Measurements from ENCODE around the gene PIGR.

- TF ChIP-seq ZNF253 (CRISPR knock-in tag; conservative IDR thresholded peaks at IDR 0.05) (no peak), SRSF7 (optimal IDR thresholded peaks at IDR 0.05; ENCODE audit: low read depth, low read length) (no peak), CCNT2 (IDR thresholded peaks at IDR 0.05; ENCODE audit: borderline replicate concordance, extremely low read depth, insufficient read length, low read depth, low read length) (no peak), CEBPZ (IDR thresholded peaks at IDR 0.05; ENCODE audit: borderline replicate concordance, low read depth, low read length) (no peak), ARNT (IDR thresholded peaks at IDR 0.05) (no peak), CBX3 (IDR thresholded peaks at IDR 0.05; ENCODE audit: borderline replicate concordance in 1 of 2, low read length in 2 of 2) (no peak)
Measured at GRCh38 chr1:206972728-206973127, 26.5 kb upstream of the PIGR start.
